Activated CD8-positive, alpha-beta memory T cell treated with anti-CD3 and anti-CD28 coated beads for 24 hours (primary cell): ENCODE results near the gene ADGRG1.
"Not testable (repeated sequence)": the region's sequence is repeated elsewhere in the genome, so short reads cannot be mapped to it uniquely, and the experiment has no call there.

Experiments used
- DNase-seq: peaks from one replicate; pipeline ENCODE4 v3.0.0-alpha.2; 2020

Gene ADGRG1

GRCh38 chr16:57668630-57669475, 40.4 kb downstream of the ADGRG1 start:
- DNase-seq: no peak

GRCh38 chr16:57669476-57670162, 41.2 kb downstream of the ADGRG1 start:
- no peak for DNase-seq

- no peak for DNase-seq
Observed at GRCh38 chr16:57670196-57670595, 41.8 kb downstream of the ADGRG1 start.

GRCh38 chr16:57671451-57671850, 43.0 kb downstream of the ADGRG1 start:
- not testable (repeated sequence) for DNase-seq

- DNase-seq: no peak
Observed at GRCh38 chr16:57672416-57672815, 44.0 kb downstream of the ADGRG1 start.

- no peak for DNase-seq
Observed at GRCh38 chr16:57672824-57673223, 44.4 kb downstream of the ADGRG1 start.

- no peak for DNase-seq
Observed at GRCh38 chr16:57675741-57676551, 47.5 kb downstream of the ADGRG1 start.

GRCh38 chr16:57676553-57677085, 48.2 kb downstream of the ADGRG1 start:
- no peak for DNase-seq

GRCh38 chr16:57677622-57678369, 49.4 kb downstream of the ADGRG1 start:
- no peak for DNase-seq

- no peak for DNase-seq
Observed at GRCh38 chr16:57679016-57679415, 50.6 kb downstream of the ADGRG1 start.

GRCh38 chr16:57679767-57680482, 51.5 kb downstream of the ADGRG1 start:
- DNase-seq: no peak

- DNase-seq: no peak
Observed at GRCh38 chr16:57680842-57681375, 52.5 kb downstream of the ADGRG1 start.

- DNase-seq: no peak
Observed at GRCh38 chr16:57681950-57682728, 53.7 kb downstream of the ADGRG1 start.

GRCh38 chr16:57682809-57683635, 54.6 kb downstream of the ADGRG1 start:
- no peak for DNase-seq

- DNase-seq: no peak
Observed at GRCh38 chr16:57683636-57684545, 55.5 kb downstream of the ADGRG1 start.

- no peak for DNase-seq
Observed at GRCh38 chr16:57684626-57685358, 56.4 kb downstream of the ADGRG1 start.

GRCh38 chr16:57685633-57686032, 57.2 kb downstream of the ADGRG1 start:
- no peak for DNase-seq

- no peak for DNase-seq
Observed at GRCh38 chr16:57686577-57686976, 58.1 kb downstream of the ADGRG1 start.
